ENCODE results near the gene ANO3.

ANO3 gene

GRCh38 chr11:26706181-26706580, 374.3 kb downstream of the ANO3 start:
- Histone ChIP-seq H3K9me3 (ENCODE audit: control insufficient read depth, low read length) (no peaks in the 10 kb centered on the region), H3K4me1 (ENCODE audit: control insufficient read depth, insufficient read depth, low read length) (peaks cover 10% of the 10 kb centered on the region), H3K36me3 (ENCODE audit: control insufficient read depth, insufficient read depth, low read length) (no peaks in the 10 kb centered on the region), H3K4me3 (ENCODE audit: low read length) (no peak overlapping the region), H3K9ac (ENCODE audit: low read length) (no peak overlapping the region), H3K27me3 (ENCODE audit: control insufficient read depth, insufficient read depth, low read length) (no peaks in the 10 kb centered on the region)

GRCh38 chr11:26708736-26709456, 377.0 kb downstream of the ANO3 start:
- Histone ChIP-seq H3K4me3 (ENCODE audit: low read length) (no peak overlapping the region), H3K9ac (ENCODE audit: low read length) (no peak overlapping the region)

DNA sequence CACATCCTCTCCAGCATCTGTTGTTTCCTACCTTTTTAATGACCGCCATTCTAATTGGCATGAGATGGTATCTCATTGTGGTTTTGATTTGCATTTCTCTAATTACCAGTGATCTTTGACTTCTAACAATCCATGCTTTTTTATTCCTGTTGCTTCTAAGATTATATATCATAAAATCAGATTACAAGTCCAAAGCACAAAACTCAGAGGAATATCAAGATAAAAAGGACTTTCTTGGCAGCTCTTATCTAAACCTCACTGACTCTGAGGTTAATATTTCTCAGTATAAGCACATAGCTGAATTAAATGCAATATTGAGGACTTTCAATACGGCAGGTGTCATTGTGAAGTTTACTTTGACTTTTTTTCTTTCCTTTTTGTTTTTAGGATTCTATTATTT, 378.6 kb downstream of the ANO3 start:
- H3K36me3 ChIP-seq (ENCODE audit: control insufficient read depth, insufficient read depth, low read length): no peaks in the 10 kb centered on the region
- no peaks in the 10 kb centered on the region for H3K9me3 ChIP-seq (ENCODE audit: control insufficient read depth, low read length)
- no peak overlapping the region for H3K9ac ChIP-seq (ENCODE audit: low read length)
- H3K27me3 ChIP-seq (ENCODE audit: control insufficient read depth, insufficient read depth, low read length): no peaks in the 10 kb centered on the region
- no peak overlapping the region for H3K4me3 ChIP-seq (ENCODE audit: low read length)
- no peaks in the 10 kb centered on the region for H3K4me1 ChIP-seq (ENCODE audit: control insufficient read depth, insufficient read depth, low read length)

More at GRCh38 chr11:26708736-26709456, 377.0 kb downstream of the ANO3 start:
- Histone ChIP-seq H3K4me1 (ENCODE audit: control insufficient read depth, insufficient read depth, low read length) (no peaks in the 10 kb centered on the region), H3K9me3 (ENCODE audit: control insufficient read depth, low read length) (no peaks in the 10 kb centered on the region), H3K36me3 (ENCODE audit: control insufficient read depth, insufficient read depth, low read length) (no peaks in the 10 kb centered on the region), H3K27me3 (ENCODE audit: control insufficient read depth, insufficient read depth, low read length) (no peaks in the 10 kb centered on the region)

DNA sequence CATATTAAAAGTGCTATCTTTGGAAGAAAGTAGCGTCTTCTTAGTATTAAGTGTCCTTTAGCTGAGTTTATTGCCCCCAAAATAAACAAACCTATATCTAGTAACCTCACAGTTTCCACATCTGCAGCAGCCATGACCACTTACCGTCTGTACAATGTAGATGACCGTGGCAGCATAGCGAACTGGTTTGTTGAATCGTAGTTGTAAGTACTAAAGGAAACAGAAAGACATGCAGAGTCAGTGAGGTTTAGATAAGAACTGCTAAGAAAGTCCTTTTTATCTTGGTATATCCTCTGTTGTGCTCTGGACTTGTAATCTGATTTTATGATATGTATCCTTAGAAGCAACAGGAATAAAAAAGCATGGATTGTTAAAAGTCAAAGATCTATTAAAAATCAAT, 380.6 kb downstream of the ANO3 start:
- Histone ChIP-seq H3K36me3 (ENCODE audit: control insufficient read depth, insufficient read depth, low read length) (no peaks in the 10 kb centered on the region), H3K4me1 (ENCODE audit: control insufficient read depth, insufficient read depth, low read length) (no peaks in the 10 kb centered on the region), H3K9ac (ENCODE audit: low read length) (no peak overlapping the region), H3K27me3 (ENCODE audit: control insufficient read depth, insufficient read depth, low read length) (no peaks in the 10 kb centered on the region), H3K9me3 (ENCODE audit: control insufficient read depth, low read length) (no peaks in the 10 kb centered on the region), H3K4me3 (ENCODE audit: low read length) (no peak overlapping the region)
